ENCODE data around the gene DOHH. TPM values are rescaled to one million over a fixed set of nuclear protein-coding genes. Genes with fewer than 3 reads are reported as not detected.

DOHH gene
- total RNA-seq, 1 donor from 2014 or later, result 11.1 TPM

Other genes with a start within 250 kb of the DOHH start
- gene NFIC, start 134.1 kb downstream of the DOHH start, total RNA-seq, result 164 TPM
- not detected for gene SMIM24, start 20.1 kb downstream of the DOHH start, total RNA-seq
- gene SMIM44, start 17.2 kb downstream of the DOHH start, total RNA-seq, result not detected
- gene FZR1, start 5.6 kb upstream of the DOHH start, total RNA-seq, result 19.4 TPM
- gene TEKTIP1, start 38.5 kb upstream of the DOHH start, total RNA-seq, result not detected
- gene MFSD12, start 56.9 kb upstream of the DOHH start, total RNA-seq, result 23.7 TPM
- gene HMG20B, start 72.3 kb upstream of the DOHH start, total RNA-seq, result 37.0 TPM
- gene GIPC3, start 84.8 kb upstream of the DOHH start, total RNA-seq, result 2.7 TPM
- 4.1 TPM for gene TBXA2R, start 106.2 kb upstream of the DOHH start, total RNA-seq
- gene CACTIN, start 126.1 kb upstream of the DOHH start, total RNA-seq, result 12.6 TPM
- 34.7 TPM for gene PIP5K1C, start 199.8 kb upstream of the DOHH start, total RNA-seq
- 0.62 TPM for gene TJP3, start 207.7 kb upstream of the DOHH start, total RNA-seq